Aorta (tissue), 5 donors: ENCODE measurements around the gene RBM26. TPM values are rescaled to one million over a fixed set of nuclear protein-coding genes. Genes with fewer than 3 reads are reported as not detected.

ENCODE experiments used
- ATAC-seq: fragments of 200-7000 bp; cut with Tn5 transposase; one replicate; pipeline ENCODE4 v1.9.1; 2022; ENCODE audit warnings: moderate library complexity; ENCODE audit not compliant: low FRiP score
- DNase-seq, 2 donors: peaks; one replicate each; pipeline ENCODE4 v3.0.0-alpha.2; 2020
- H3K27ac ChIP-seq, 2 donors: one replicate each; pipeline ENCODE4 v1.5.1; 2013; ENCODE audit warnings: low read length in 2 of 2, mild to moderate bottlenecking in 2 of 2, moderate library complexity in 2 of 2, control low read depth in 1 of 2, inconsistent platforms in 1 of 2, low read depth in 1 of 2
- H3K27me3 ChIP-seq, 2 donors: one replicate each; pipeline ENCODE4 v1.6.1; 2013; ENCODE audit warnings: control low read depth in 1 of 2, low read length in 1 of 2, mild to moderate bottlenecking in 1 of 2, moderate library complexity in 1 of 2; ENCODE audit not compliant: insufficient read depth in 2 of 2, control insufficient read depth in 1 of 2
- H3K36me3 ChIP-seq, 2 donors: one replicate each; pipeline ENCODE4 v1.6.1; 2013; ENCODE audit warnings: control low read depth in 1 of 2, low read length in 1 of 2, mild to moderate bottlenecking in 1 of 2; ENCODE audit not compliant: insufficient read depth in 2 of 2, control insufficient read depth in 1 of 2
- H3K4me1 ChIP-seq, 2 donors: one replicate each; pipeline ENCODE4 v1.6.1; 2013; ENCODE audit warnings: low read length in 2 of 2, control low read depth in 1 of 2, mild to moderate bottlenecking in 1 of 2, moderate library complexity in 1 of 2; ENCODE audit not compliant: insufficient read depth in 2 of 2, control insufficient read depth in 1 of 2
- H3K4me3 ChIP-seq, 2 donors: one replicate each; pipeline ENCODE4 v1.5.1; 2013; ENCODE audit warnings: low read length in 2 of 2, control low read depth in 1 of 2, mild to moderate bottlenecking in 1 of 2
- H3K9me3 ChIP-seq: one replicate; pipeline ENCODE4 v1.6.1; 2013; ENCODE audit warnings: mild to moderate bottlenecking, low read length; ENCODE audit not compliant: control insufficient read depth
- WGBS, 2 donors: extraction: QIAGEN DNeasy Blood & Tissue Kit; methylation state at CpG; one replicate each; pipeline ENCODE4 v1.1.7; 2013; 5-methylcytosine and 5-hydroxymethylcytosine counted together
- intact Hi-C, 2 donors: fragments of 100-400 bp; cut with DNase I; formaldehyde crosslinking; loops; one replicate each; pipeline versions ENCODE4 v1.14.2 to v1.15.0; 2022
- polyA plus RNA-seq, 2 donors: library from polyadenylated mRNA; stranded (reverse); fragments of 200-250 nt; gene quantifications; one replicate each; pipeline ENCODE4 v1.2.3, GENCODE V29; 2013
- total RNA-seq, 2 donors: library from RNA; stranded (reverse); fragmentation: NEBNext Ultra II Directional; extraction: Animal tissue kit (Norgen Biotek cat#: 25700); gene quantifications; one replicate each; pipeline ENCODE4 v1.2.1, GENCODE V29; 2021
- donor health status: healthy with polysubstance abuse.
- donor health status: Bipolar disorder and iron deficiency.
- donor health status: DM: no; HTN: no; CAD: no.
- donor health status: DM: no; HTN: no; CAD: no.
- donor health status: DM: yes; HTN: yes; CAD: no.

The RBM26 gene
- total and polyA plus RNA-seq, 4 donors: 5.5 to 54.6 (median 29.6) TPM

- H3K27ac ChIP-seq: no peak overlapping the region
- no peak overlapping the region for H3K4me3 ChIP-seq
- no peaks in the 10 kb centered on the region for H3K4me1 ChIP-seq
- intact Hi-C loops: loop anchor here in 1 of 2 donors (10.0 kb wide), 1 partner anchor 47 kb away; no protein-coding TSS in a partner anchor
- WGBS, 2 donors: 67 to 76% methylated on average over 2 of the region's 2 CpGs
- DNase-seq: no peak
- no peak for ATAC-seq
- no peaks in the 10 kb centered on the region for H3K36me3 ChIP-seq
- no peaks in the 10 kb centered on the region for H3K27me3 ChIP-seq
- no peaks in the 10 kb centered on the region for H3K9me3 ChIP-seq
Observed at GRCh38 chr13:79317856-79318255, 88.2 kb downstream of the RBM26 start.

- H3K4me1 ChIP-seq: no peaks in the 10 kb centered on the region
- H3K9me3 ChIP-seq: no peaks in the 10 kb centered on the region
- H3K4me3 ChIP-seq: no peak overlapping the region
- H3K27ac ChIP-seq: no peak overlapping the region
- 35 to 37% methylated on average over 3 of the region's 3 CpGs for WGBS, 2 donors
- DNase-seq (no peak), ATAC-seq (no peak)
- H3K27me3 ChIP-seq: no peaks in the 10 kb centered on the region
- no peaks in the 10 kb centered on the region for H3K36me3 ChIP-seq
- intact Hi-C loops: loop anchor here in 1 of 2 donors (10.0 kb wide), 1 partner anchor 50 kb away; no protein-coding TSS in a partner anchor
Observed at GRCh38 chr13:79314652-79315051, 91.4 kb downstream of the RBM26 start.

- no peaks in the 10 kb centered on the region for H3K27me3 ChIP-seq
- ATAC-seq: no peak
- intact Hi-C loops: loop anchor here in 1 of 2 donors (10.0 kb wide), 1 partner anchor 52 kb away; no protein-coding TSS in a partner anchor
Observed at GRCh38 chr13:79312340-79312855, 93.7 kb downstream of the RBM26 start.

GRCh38 chr13:79311386-79311785 lies 94.7 kb downstream of the RBM26 start:
- intact Hi-C loops: loop anchor here in 1 of 2 donors (10.0 kb wide), 1 partner anchor 53 kb away; no protein-coding TSS in a partner anchor

More at GRCh38 chr13:79312340-79312855, 93.7 kb downstream of the RBM26 start:
- 40 to 43% methylated on average over 2 of the region's 2 CpGs for WGBS, 2 donors
- Histone ChIP-seq H3K9me3 (no peaks in the 10 kb centered on the region), H3K4me1 (no peaks in the 10 kb centered on the region), H3K27ac (no peak overlapping the region), H3K36me3 (no peaks in the 10 kb centered on the region), H3K4me3 (no peak overlapping the region)
- no peak for DNase-seq

GRCh38 chr13:79309690-79310089 lies 96.4 kb downstream of the RBM26 start:
- no peaks in the 10 kb centered on the region for H3K4me1 ChIP-seq
- H3K27ac ChIP-seq: no peak overlapping the region
- DNase-seq: no peak
- no peak for ATAC-seq
- H3K27me3 ChIP-seq: no peaks in the 10 kb centered on the region
- intact Hi-C loops: loop anchor here in 1 of 2 donors (10.0 kb wide), 1 partner anchor 55 kb away; no protein-coding TSS in a partner anchor
- H3K9me3 ChIP-seq: no peaks in the 10 kb centered on the region
- no peak overlapping the region for H3K4me3 ChIP-seq
- WGBS, 2 donors: 83 to 84% methylated on average over 9 of the region's 9 CpGs
- no peaks in the 10 kb centered on the region for H3K36me3 ChIP-seq

More at GRCh38 chr13:79311386-79311785, 94.7 kb downstream of the RBM26 start:
- Histone ChIP-seq H3K4me3 (no peak overlapping the region), H3K9me3 (no peaks in the 10 kb centered on the region), H3K4me1 (no peaks in the 10 kb centered on the region), H3K27ac (no peak overlapping the region), H3K27me3 (no peaks in the 10 kb centered on the region), H3K36me3 (no peaks in the 10 kb centered on the region)
- 9 to 11% methylated on average over 3 of the region's 3 CpGs for WGBS, 2 donors
- DNase-seq (no peak), ATAC-seq (no peak)

GRCh38 chr13:79307866-79308298 lies 98.2 kb downstream of the RBM26 start:
- intact Hi-C loops: no loop called here
- Histone ChIP-seq H3K27me3 (no peaks in the 10 kb centered on the region), H3K36me3 (no peaks in the 10 kb centered on the region), H3K9me3 (no peaks in the 10 kb centered on the region), H3K4me1 (no peaks in the 10 kb centered on the region), H3K27ac (no peak overlapping the region), H3K4me3 (no peak overlapping the region)
- WGBS, 2 donors: 55 to 56% methylated on average over 8 of the region's 8 CpGs
- ATAC-seq (no peak), DNase-seq (no peak)

GRCh38 chr13:79307433-79307861 lies 98.6 kb downstream of the RBM26 start:
- Histone ChIP-seq H3K27ac (no peak overlapping the region), H3K4me1 (no peaks in the 10 kb centered on the region), H3K9me3 (no peaks in the 10 kb centered on the region), H3K27me3 (no peaks in the 10 kb centered on the region), H3K36me3 (no peaks in the 10 kb centered on the region), H3K4me3 (no peak overlapping the region)
- DNase-seq: no peak
- ATAC-seq: no peak
- WGBS, 2 donors: 92 to 96% methylated on average over 3 of the region's 3 CpGs
- intact Hi-C loops: no loop called here

GRCh38 chr13:79306650-79307049 lies 99.4 kb downstream of the RBM26 start:
- no peaks in the 10 kb centered on the region for H3K36me3 ChIP-seq
- H3K9me3 ChIP-seq: no peaks in the 10 kb centered on the region
- no peak overlapping the region for H3K27ac ChIP-seq
- intact Hi-C loops: no loop called here
- no peak overlapping the region for H3K4me3 ChIP-seq
- H3K4me1 ChIP-seq: no peaks in the 10 kb centered on the region
- ATAC-seq: no peak
- 75 to 80% methylated on average over 1 of the region's 1 CpG for WGBS, 2 donors
- H3K27me3 ChIP-seq: no peaks in the 10 kb centered on the region
- DNase-seq: no peak

- peaks cover 0 to 1% of the 10 kb centered on the region in 2 donors for H3K27me3 ChIP-seq
- DNase-seq: no peak
- H3K4me3 ChIP-seq: no peak overlapping the region
- H3K9me3 ChIP-seq: no peaks in the 10 kb centered on the region
- no peak for ATAC-seq
- H3K36me3 ChIP-seq: no peaks in the 10 kb centered on the region
- no peaks in the 10 kb centered on the region for H3K4me1 ChIP-seq
- H3K27ac ChIP-seq: no peak overlapping the region
- WGBS, 2 donors: 38 to 67% methylated on average over 2 of the region's 2 CpGs
- intact Hi-C loops: no loop called here
Observed at GRCh38 chr13:79297128-79297527, 108.9 kb downstream of the RBM26 start.
